HG03066 (cell line): ENCODE results near the gene PSMC5.
"Not testable (repeated sequence)": the region's sequence is repeated elsewhere in the genome, so short reads cannot be mapped to it uniquely, and the experiment has no call there.

Source experiments
- ATAC-seq: cut with Tn5 transposase; IDR thresholded peaks from one replicate; pipeline ENCODE4 v1.9.1; 2021; ENCODE audit warnings: low read depth; ENCODE audit not compliant: unreplicated experiment

Gene PSMC5

GRCh38 chr17:63866625-63867024 lies 39.4 kb downstream of the PSMC5 start:
- ATAC-seq: not testable (repeated sequence)

- not testable (repeated sequence) for ATAC-seq
Measured at GRCh38 chr17:63869491-63870291, 42.5 kb downstream of the PSMC5 start.

- ATAC-seq: not testable (repeated sequence)
Measured at GRCh38 chr17:63870292-63870665, 43.0 kb downstream of the PSMC5 start.

- ATAC-seq: not testable (repeated sequence)
Measured at GRCh38 chr17:63871646-63872365, 44.6 kb downstream of the PSMC5 start.

GRCh38 chr17:63873577-63873976 lies 46.3 kb downstream of the PSMC5 start, which contains the start of gene CSH2:
Gene CSH2, minus strand, starts transcription at chr17:63873677. Its CDS starts 63 bp downstream, at chr17:63873614.
- ATAC-seq: not testable (repeated sequence)

GRCh38 chr17:63874061-63874626 lies 46.9 kb downstream of the PSMC5 start:
- not testable (repeated sequence) for ATAC-seq

GRCh38 chr17:63874693-63875092 lies 47.5 kb downstream of the PSMC5 start:
- not testable (repeated sequence) for ATAC-seq

- not testable (repeated sequence) for ATAC-seq
Measured at GRCh38 chr17:63878413-63878812, 51.2 kb downstream of the PSMC5 start.

GRCh38 chr17:63880706-63881105 lies 53.5 kb downstream of the PSMC5 start:
- no peak for ATAC-seq

GRCh38 chr17:63881337-63881736 lies 54.1 kb downstream of the PSMC5 start:
- ATAC-seq: not testable (repeated sequence)
